Measurements from ENCODE around the gene PRKN. TPM values are rescaled to one million over a fixed set of nuclear protein-coding genes. Genes with fewer than 3 reads are reported as not detected.

Gene PRKN
- total RNA-seq, 1 donor from 2014 or later, result 1.3 TPM

DNA sequence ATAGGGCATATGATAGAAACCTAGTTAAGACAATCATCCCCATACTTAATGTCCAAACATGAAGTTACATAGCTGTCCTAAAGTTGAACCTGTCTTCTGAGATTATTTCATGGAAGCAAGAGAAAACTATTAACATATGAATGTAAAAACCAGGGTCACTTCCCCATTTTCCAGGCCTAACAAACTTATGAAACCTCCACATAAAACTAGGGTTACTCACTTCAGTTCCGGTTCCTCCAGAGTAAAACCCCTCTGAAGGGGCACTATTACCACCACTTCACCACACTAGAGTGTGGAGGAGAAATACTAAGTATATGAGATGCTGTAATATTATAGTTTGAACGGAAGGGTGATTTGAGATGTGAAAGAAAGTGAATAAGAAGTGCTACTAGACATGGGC is 14.9 kb downstream of the PRKN start:
- H3K4me3 Mint-ChIP-seq (ENCODE audit: unreplicated experiment), result no peak overlapping the region
- Histone ChIP-seq H3K9ac (ENCODE audit: low read length) (no peak overlapping the region), H3K36me3 (ENCODE audit: insufficient read depth, low read length) (no peaks in the 10 kb centered on the region), H3K79me2 (ENCODE audit: insufficient read depth, low read length) (no peaks in the 10 kb centered on the region), H3K4me3 (ENCODE audit: insufficient read depth, low read depth, low read length) (no peak overlapping the region), H3K4me2 (ENCODE audit: low read length) (no peak overlapping the region), H2AFZ (ENCODE audit: low read depth, low read length) (no peak overlapping the region), H3K9me3 (ENCODE audit: insufficient read depth, low read depth, low read length) (no peaks in the 10 kb centered on the region), H4K20me1 (ENCODE audit: insufficient read depth, low read length) (no peaks in the 10 kb centered on the region), H3K27me3 (ENCODE audit: insufficient read depth, low read length) (no peaks in the 10 kb centered on the region), H3K27ac (ENCODE audit: low read depth, low read length) (no peak overlapping the region), H3K4me1 (ENCODE audit: insufficient read depth, low read length) (no peaks in the 10 kb centered on the region)
- TF ChIP-seq CTCF (IDR thresholded peaks at IDR 0.05; ENCODE audit: insufficient read depth, low read depth, low read length) (no peak), EZH2 (IDR thresholded peaks at IDR 0.05; ENCODE audit: insufficient read depth, low read length) (no peak)
- no peaks in the 10 kb centered on the region for H3K36me3 Mint-ChIP-seq (ENCODE audit: low read depth, unreplicated experiment)
- H3K9me3 Mint-ChIP-seq (ENCODE audit: unreplicated experiment), result no peaks in the 10 kb centered on the region
- no peaks in the 10 kb centered on the region for H3K27me3 Mint-ChIP-seq (ENCODE audit: low read depth, unreplicated experiment)
- FAIRE-seq (no peak), DNase-seq (ENCODE audit: low read depth) (no peak)
- no peak overlapping the region for H3K27ac Mint-ChIP-seq (ENCODE audit: unreplicated experiment)
- no peaks in the 10 kb centered on the region for H3K4me1 Mint-ChIP-seq (ENCODE audit: low read depth, unreplicated experiment)

- H3K27ac Mint-ChIP-seq (ENCODE audit: unreplicated experiment), result no peak overlapping the region
- H3K4me1 Mint-ChIP-seq (ENCODE audit: low read depth, unreplicated experiment), result no peaks in the 10 kb centered on the region
- Histone ChIP-seq H3K4me1 (ENCODE audit: insufficient read depth, low read length) (no peaks in the 10 kb centered on the region), H3K4me3 (ENCODE audit: insufficient read depth, low read depth, low read length) (no peak overlapping the region), H3K27ac (ENCODE audit: low read depth, low read length) (no peak overlapping the region), H3K9me3 (ENCODE audit: insufficient read depth, low read depth, low read length) (no peaks in the 10 kb centered on the region), H3K27me3 (ENCODE audit: insufficient read depth, low read length) (no peaks in the 10 kb centered on the region), H3K9ac (ENCODE audit: low read length) (no peak overlapping the region), H2AFZ (ENCODE audit: low read depth, low read length) (no peak overlapping the region), H3K36me3 (ENCODE audit: insufficient read depth, low read length) (no peaks in the 10 kb centered on the region), H3K79me2 (ENCODE audit: insufficient read depth, low read length) (no peaks in the 10 kb centered on the region), H3K4me2 (ENCODE audit: low read length) (no peak overlapping the region), H4K20me1 (ENCODE audit: insufficient read depth, low read length) (no peaks in the 10 kb centered on the region)
- no peaks in the 10 kb centered on the region for H3K27me3 Mint-ChIP-seq (ENCODE audit: low read depth, unreplicated experiment)
- no peak for DNase-seq (ENCODE audit: low read depth)
- TF ChIP-seq EZH2 (IDR thresholded peaks at IDR 0.05; ENCODE audit: insufficient read depth, low read length) (no peak), CTCF (IDR thresholded peaks at IDR 0.05; ENCODE audit: insufficient read depth, low read depth, low read length) (no peak)
- H3K4me3 Mint-ChIP-seq (ENCODE audit: unreplicated experiment), result no peak overlapping the region
- no peaks in the 10 kb centered on the region for H3K9me3 Mint-ChIP-seq (ENCODE audit: unreplicated experiment)
- no peak for FAIRE-seq
- no peaks in the 10 kb centered on the region for H3K36me3 Mint-ChIP-seq (ENCODE audit: low read depth, unreplicated experiment)
Measured at GRCh38 chr6:162711376-162711775, 16.2 kb downstream of the PRKN start.

- Histone ChIP-seq H3K36me3 (ENCODE audit: insufficient read depth, low read length) (no peaks in the 10 kb centered on the region), H2AFZ (ENCODE audit: low read depth, low read length) (no peak overlapping the region), H3K27ac (ENCODE audit: low read depth, low read length) (no peak overlapping the region), H3K27me3 (ENCODE audit: insufficient read depth, low read length) (no peaks in the 10 kb centered on the region), H4K20me1 (ENCODE audit: insufficient read depth, low read length) (no peaks in the 10 kb centered on the region), H3K4me1 (ENCODE audit: insufficient read depth, low read length) (no peaks in the 10 kb centered on the region), H3K9me3 (ENCODE audit: insufficient read depth, low read depth, low read length) (no peaks in the 10 kb centered on the region), H3K4me3 (ENCODE audit: insufficient read depth, low read depth, low read length) (no peak overlapping the region), H3K9ac (ENCODE audit: low read length) (no peak overlapping the region), H3K4me2 (ENCODE audit: low read length) (no peak overlapping the region), H3K79me2 (ENCODE audit: insufficient read depth, low read length) (no peaks in the 10 kb centered on the region)
- Mint-ChIP-seq H3K9me3 (ENCODE audit: unreplicated experiment) (no peaks in the 10 kb centered on the region), H3K27me3 (ENCODE audit: low read depth, unreplicated experiment) (no peaks in the 10 kb centered on the region), H3K36me3 (ENCODE audit: low read depth, unreplicated experiment) (no peaks in the 10 kb centered on the region), H3K4me1 (ENCODE audit: low read depth, unreplicated experiment) (no peaks in the 10 kb centered on the region), H3K4me3 (ENCODE audit: unreplicated experiment) (no peak overlapping the region), H3K27ac (ENCODE audit: unreplicated experiment) (no peak overlapping the region)
- no peak for DNase-seq (ENCODE audit: low read depth)
- TF ChIP-seq EZH2 (IDR thresholded peaks at IDR 0.05; ENCODE audit: insufficient read depth, low read length) (no peak), CTCF (IDR thresholded peaks at IDR 0.05; ENCODE audit: insufficient read depth, low read depth, low read length) (no peak)
- FAIRE-seq, result no peak
Measured at GRCh38 chr6:162710936-162711335, 16.6 kb downstream of the PRKN start.
